Posterior vena cava (tissue), 2 donors: Measurements from ENCODE around the gene PLPP4. TPM values are rescaled to one million over a fixed set of nuclear protein-coding genes. Genes with fewer than 3 reads are reported as not detected.
"Not testable (repeated sequence)": the region's sequence is repeated elsewhere in the genome, so short reads cannot be mapped to it uniquely, and the experiment has no call there.

Source experiments
- DNase-seq: peaks from one replicate; pipeline ENCODE4 v3.0.0-alpha.2; 2020; ENCODE audit warnings: low spot score
- intact Hi-C, 2 donors: fragments of 100-400 bp; cut with DNase I; formaldehyde crosslinking; loops; one replicate each; pipeline versions ENCODE4 v1.14.1 to v1.14.2; 2022 to 2023
- total RNA-seq, 2 donors: library from RNA; stranded (reverse); fragmentation: NEBNext Ultra II Directional; extraction: Animal tissue kit (Norgen Biotek cat#: 25700); gene quantifications; one replicate each; pipeline ENCODE4 v1.2.1, GENCODE V29; 2021
- donor health status: DM: yes; HTN: yes; CAD: no.
- donor health status: DM: yes; HTN: yes; CAD: no.

The PLPP4 gene
- total RNA-seq, 2 donors from 2014 or later: not detected

GRCh38 chr10:120480848-120481247, 23.8 kb downstream of the PLPP4 start:
- intact Hi-C loops: no loop called here
- DNase-seq: no peak

- intact Hi-C loops: no loop called here
- no peak for DNase-seq
Measured at GRCh38 chr10:120483006-120483405, 26.0 kb downstream of the PLPP4 start.

- DNase-seq: no peak
- intact Hi-C loops: no loop called here
Measured at GRCh38 chr10:120483651-120484301, 26.7 kb downstream of the PLPP4 start.

DNA sequence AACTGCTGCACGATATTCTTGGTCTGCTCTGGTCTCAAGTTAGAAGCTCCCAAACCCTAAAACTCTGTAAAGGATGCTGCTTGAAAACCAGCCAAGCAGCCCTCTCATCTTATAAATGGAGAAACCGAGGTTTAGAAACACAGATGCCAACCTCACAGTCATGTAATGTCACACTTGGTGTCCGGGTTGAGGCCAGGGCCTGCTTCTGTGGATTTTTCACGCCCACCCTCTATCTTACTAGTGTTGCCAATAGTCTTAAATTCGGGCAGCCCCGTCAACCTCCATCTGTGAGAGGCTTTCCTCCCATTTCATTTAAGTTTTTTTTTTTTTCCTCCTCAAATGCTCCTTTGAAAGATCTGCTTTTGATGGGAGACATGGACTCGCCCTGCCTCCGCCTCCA, 28.9 kb downstream of the PLPP4 start:
- DNase-seq: no peak
- intact Hi-C loops: no loop called here

GRCh38 chr10:120486671-120487205, 29.7 kb downstream of the PLPP4 start:
- intact Hi-C loops: no loop called here
- DNase-seq: no peak

GRCh38 chr10:120490288-120490687, 33.3 kb downstream of the PLPP4 start:
- DNase-seq: no peak
- intact Hi-C loops: no loop called here

DNA sequence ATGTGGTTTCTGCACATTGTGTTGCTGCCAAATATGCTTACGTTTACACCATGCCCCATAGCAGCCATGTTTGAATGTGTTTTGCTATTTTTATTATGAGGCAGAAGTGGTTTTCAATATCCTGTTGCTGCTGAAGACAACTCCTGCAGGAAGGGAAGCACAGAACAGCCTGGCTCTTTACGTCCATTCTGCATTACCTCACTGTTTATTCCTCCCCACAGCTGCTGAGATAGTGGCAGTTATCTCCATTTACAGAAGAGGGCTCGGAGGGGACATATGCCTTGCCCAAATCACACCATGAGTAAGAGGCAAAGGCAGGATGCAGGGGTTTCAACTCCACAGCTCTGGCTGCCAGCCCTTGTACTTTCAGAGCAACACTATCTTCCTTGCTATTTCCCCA, 35.3 kb downstream of the PLPP4 start:
- intact Hi-C loops: no loop called here
- DNase-seq: no peak

DNA sequence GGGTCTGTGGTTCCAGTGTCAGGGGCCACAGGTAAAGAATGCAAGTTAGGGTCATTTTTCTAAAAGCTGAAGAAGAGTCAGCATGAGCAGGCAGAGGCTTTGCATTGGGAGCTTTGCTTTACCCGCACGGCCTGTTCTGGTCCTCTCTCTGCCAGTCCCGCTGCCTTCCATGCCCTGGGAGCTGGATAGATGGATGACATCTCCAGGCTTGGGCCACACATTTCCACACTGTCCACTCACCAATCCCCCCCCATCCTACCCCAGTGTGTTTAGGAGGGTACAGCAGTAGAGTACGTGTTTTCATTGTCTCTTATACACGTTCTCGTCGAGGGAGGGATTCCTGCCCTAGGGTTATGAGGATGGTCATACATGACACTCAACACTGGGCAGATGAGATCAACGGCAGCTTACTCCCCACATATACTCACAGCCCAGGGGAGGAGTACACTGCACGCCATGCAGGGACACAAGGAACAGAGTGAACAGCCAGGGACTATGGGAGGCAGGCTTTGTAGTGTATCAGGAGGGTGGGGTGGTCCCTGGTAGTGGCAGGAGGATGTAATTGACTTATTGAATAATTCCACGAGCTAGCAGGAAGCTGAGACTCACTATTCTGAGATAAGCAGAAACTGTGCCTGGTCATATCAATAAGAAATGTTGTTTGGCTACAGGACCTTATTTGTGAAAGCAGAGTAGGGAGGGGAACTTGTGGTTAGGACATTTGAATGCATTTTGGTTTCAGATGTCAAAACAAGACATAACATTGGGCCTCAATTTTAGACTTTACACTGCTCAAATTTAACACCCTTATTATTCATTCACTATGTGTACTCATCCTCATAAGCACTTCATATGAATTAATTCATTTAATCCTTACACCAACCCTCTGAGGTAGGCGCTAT, 36.6 kb downstream of the PLPP4 start:
- intact Hi-C loops: no loop called here
- no peak for DNase-seq

DNA sequence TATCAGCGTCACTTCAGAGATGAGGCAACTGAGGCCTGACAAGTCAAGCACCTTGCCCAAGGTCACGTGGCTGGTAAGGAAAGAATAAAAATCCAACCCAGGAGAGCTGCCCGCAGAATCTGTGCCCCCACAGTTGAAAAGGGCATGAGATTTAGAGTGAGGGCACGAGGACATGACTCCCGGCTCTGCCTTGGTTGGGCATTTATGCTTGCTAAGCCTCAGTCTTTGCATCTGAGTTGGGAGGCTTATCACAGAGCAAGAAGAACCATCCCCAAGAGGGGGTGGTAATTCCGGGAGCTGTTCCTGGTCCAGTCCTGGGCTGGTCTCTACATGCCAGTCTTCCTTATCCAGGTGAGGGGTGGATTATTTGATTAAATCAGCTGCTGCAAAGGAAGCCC, 37.3 kb downstream of the PLPP4 start:
- DNase-seq: no peak
- intact Hi-C loops: no loop called here

DNA sequence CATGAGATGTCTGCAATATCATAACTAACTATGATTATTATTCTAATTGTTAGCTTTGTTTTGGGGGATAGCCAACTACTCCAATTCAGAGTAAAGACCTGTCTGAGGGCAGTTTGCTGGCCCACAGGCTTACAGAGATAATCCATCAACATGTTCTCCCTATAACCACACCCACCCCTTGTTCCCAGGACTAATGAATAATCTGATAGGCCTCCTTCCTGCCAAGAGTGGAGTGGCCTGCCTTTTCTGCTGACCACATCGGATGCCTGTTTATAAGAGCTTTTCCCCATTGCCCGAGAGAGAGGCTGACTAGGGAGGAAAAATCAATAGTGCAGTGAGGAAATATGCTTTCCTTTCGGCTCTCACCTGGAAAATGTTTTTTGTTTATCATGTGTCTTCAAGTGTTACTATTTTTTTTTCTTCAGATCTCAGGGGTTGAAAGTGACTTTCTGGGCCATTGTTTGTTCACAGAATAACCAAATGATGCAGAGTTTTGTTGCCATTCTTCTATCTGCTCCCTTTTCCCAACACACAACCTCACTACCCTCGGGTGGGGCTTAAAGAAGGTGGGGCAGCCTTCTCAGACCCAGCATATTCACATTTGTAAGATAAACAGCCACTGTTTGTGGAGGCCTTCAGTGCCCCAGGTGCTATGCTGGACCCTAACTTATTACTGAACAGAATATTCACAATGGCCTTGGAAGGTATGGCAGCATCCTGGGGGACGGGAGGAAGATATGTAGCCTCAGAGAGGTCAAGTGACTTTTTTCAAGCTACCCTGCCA, 38.4 kb downstream of the PLPP4 start:
- no peak for DNase-seq
- intact Hi-C loops: no loop called here

- no peak for DNase-seq
- intact Hi-C loops: no loop called here
Measured at GRCh38 chr10:120499883-120500282, 42.9 kb downstream of the PLPP4 start.

DNA sequence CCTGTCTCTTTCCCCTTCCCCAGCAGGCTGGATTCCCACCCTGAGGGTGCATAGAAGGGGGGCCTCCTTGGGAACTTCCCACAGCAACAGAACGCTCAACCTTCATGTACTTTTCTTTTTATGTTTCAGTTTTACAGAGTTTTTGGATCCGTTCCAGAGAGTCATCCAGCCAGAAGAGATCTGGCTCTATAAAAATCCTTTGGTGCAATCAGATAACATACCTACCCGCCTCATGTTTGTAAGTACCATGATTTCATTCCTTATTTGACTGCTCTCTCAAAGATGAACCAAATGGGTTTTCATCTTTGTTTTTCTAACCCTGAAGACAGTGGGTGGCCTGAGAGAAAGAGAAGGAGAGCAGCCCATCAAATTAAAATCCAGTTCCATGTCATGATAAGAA, 46.7 kb downstream of the PLPP4 start:
- DNase-seq: no peak

DNA sequence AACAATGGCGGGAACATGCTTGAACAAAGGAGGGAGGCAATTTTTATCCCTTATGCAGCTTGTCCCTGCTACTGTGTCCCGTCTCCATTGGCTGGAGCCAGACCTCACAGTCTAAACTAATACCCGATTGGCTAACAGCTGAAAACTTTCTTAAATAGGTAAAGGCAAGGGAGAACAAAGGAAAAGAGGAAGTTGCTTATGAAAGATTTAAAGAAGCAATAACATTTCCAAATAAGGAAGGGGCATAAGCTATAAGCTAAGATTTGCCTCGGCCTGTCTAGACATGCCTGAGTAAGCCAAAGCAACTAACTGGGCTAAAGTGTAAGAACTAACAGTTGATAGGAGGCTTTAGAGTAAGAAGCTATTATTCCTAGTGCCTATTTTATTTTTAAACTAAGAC, 47.2 kb downstream of the PLPP4 start:
- DNase-seq, intact Hi-C loops: not testable (repeated sequence)

More for the DNA sequence above, 46.7 kb downstream of the PLPP4 start:
- intact Hi-C loops: no loop called here

DNA sequence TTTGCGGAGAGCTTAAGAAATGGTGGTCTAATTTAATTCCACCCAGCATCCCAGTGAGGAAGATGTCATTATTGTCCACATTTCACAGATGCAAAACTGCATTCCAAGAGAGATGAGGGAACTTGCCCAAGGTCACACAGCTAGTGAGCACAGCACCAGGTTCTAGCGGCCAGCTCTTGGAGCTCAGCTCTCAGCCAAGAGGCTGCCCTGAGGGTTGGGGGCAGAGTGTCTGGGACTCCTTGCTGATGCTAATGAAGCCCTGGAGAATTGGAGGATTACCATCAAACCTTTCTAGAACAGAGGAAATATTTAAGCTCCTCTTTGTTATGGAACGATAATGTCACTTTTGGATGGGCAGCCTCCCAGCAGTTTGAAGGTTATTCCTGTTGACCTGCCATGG, 48.0 kb downstream of the PLPP4 start:
- no peak for DNase-seq
- intact Hi-C loops: no loop called here

GRCh38 chr10:120505866-120506265, 48.8 kb downstream of the PLPP4 start:
- intact Hi-C loops: no loop called here
- no peak for DNase-seq

DNA sequence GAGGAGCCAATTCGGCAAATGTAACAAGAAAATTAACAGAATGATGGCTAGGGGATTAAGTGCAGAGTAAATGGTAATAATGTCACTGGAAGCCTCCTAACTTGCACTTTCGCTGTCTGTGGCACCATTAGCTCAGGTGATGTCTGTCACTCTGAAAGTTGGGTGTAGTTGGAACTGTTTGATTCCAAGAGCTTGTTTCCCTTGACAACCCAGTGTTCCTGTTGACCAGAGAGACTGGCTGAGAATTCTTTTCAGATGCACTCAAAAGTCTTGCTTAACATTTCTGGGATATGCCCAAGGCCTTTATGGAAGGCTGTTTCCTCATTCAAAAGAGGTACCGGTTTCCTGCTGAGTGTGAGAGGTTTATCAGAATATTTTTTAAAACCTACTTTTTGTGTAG, 49.6 kb downstream of the PLPP4 start:
- no peak for DNase-seq
- intact Hi-C loops: no loop called here

GRCh38 chr10:120507175-120507574, 50.1 kb downstream of the PLPP4 start:
- intact Hi-C loops: no loop called here
- DNase-seq: no peak

- DNase-seq: no peak
- intact Hi-C loops: no loop called here
Measured at GRCh38 chr10:120507651-120508050, 50.6 kb downstream of the PLPP4 start.

DNA sequence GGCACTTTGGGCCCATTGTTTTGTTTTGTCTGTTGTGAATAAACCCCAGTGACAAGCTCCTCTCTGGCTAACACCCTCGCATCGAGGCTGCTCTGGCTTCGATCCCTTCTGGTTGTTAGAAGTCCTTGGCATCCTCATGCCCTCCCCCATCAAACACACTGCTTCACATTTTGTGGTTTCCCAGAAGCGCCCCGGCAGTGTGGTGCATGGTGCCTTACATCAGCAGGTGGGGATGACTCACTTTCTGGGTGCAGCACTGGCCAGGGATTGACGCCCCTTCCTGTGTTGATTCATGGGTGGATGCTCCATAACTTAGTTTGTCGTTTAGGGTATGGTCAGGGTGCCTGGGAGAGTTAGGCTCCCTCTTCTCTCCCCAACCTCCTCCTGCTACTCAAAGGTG, 51.4 kb downstream of the PLPP4 start:
- DNase-seq: no peak
- intact Hi-C loops: no loop called here

DNA sequence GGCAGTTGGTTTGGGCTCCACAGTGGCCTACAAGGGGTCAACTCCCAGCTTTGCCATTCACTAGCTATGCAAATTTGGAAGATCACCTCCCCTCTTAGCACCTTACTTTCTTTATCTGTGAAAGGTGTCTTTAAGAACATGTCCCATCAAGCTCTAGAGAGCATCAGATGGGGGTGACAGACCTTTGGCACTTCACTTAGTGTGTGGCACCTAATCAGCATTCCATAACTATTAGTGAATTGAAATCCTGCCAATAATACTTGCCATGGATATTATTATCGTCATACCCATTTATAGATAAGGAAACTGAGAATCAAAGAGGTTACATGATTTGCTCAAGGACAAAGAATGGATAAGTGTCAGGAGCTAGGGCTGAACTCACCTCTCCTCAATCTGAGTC, 51.9 kb downstream of the PLPP4 start:
- DNase-seq: no peak
- intact Hi-C loops: no loop called here
